GM21360 (cell line): ENCODE measurements around the gene FRMPD4.

Experiments
- ATAC-seq: cut with Tn5 transposase; IDR thresholded peaks from one replicate; pipeline ENCODE4 v1.9.1; 2021; ENCODE audit warnings: mild to moderate bottlenecking, moderate library complexity; ENCODE audit not compliant: unreplicated experiment

The FRMPD4 gene

GRCh38 chrX:12292996-12293765, 154.9 kb downstream of the FRMPD4 start:
- ATAC-seq: no peak

- no peak for ATAC-seq
Measured at GRCh38 chrX:12297353-12297752, 159.1 kb downstream of the FRMPD4 start.

- ATAC-seq: no peak
Measured at GRCh38 chrX:12301288-12301687, 163.0 kb downstream of the FRMPD4 start.

GRCh38 chrX:12304261-12304660, 166.0 kb downstream of the FRMPD4 start:
- no peak for ATAC-seq

- no peak for ATAC-seq
Measured at GRCh38 chrX:12307961-12308360, 169.7 kb downstream of the FRMPD4 start.

- no peak for ATAC-seq
Measured at GRCh38 chrX:12308420-12308819, 170.1 kb downstream of the FRMPD4 start.

GRCh38 chrX:12309040-12309743, 170.9 kb downstream of the FRMPD4 start:
- no peak for ATAC-seq

- no peak for ATAC-seq
Measured at GRCh38 chrX:12309744-12310076, 171.4 kb downstream of the FRMPD4 start.

GRCh38 chrX:12314651-12315050, 176.4 kb downstream of the FRMPD4 start:
- ATAC-seq: no peak

- ATAC-seq: no peak
Measured at GRCh38 chrX:12315526-12315925, 177.3 kb downstream of the FRMPD4 start.

GRCh38 chrX:12319003-12319519, 180.8 kb downstream of the FRMPD4 start:
- ATAC-seq: no peak

- no peak for ATAC-seq
Measured at GRCh38 chrX:12319992-12320391, 181.7 kb downstream of the FRMPD4 start.

- no peak for ATAC-seq
Measured at GRCh38 chrX:12322031-12322430, 183.8 kb downstream of the FRMPD4 start.

GRCh38 chrX:12325171-12325570, 186.9 kb downstream of the FRMPD4 start:
- no peak for ATAC-seq

GRCh38 chrX:12327836-12328235, 189.6 kb downstream of the FRMPD4 start:
- ATAC-seq: no peak

GRCh38 chrX:12329476-12329875, 191.2 kb downstream of the FRMPD4 start:
- ATAC-seq: no peak

- ATAC-seq: no peak
Measured at GRCh38 chrX:12330841-12331240, 192.6 kb downstream of the FRMPD4 start.

- ATAC-seq: no peak
Measured at GRCh38 chrX:12332786-12333347, 194.6 kb downstream of the FRMPD4 start.

GRCh38 chrX:12339921-12340320, 201.6 kb downstream of the FRMPD4 start:
- ATAC-seq: no peak

GRCh38 chrX:12344954-12345353, 206.7 kb downstream of the FRMPD4 start:
- no peak for ATAC-seq

- ATAC-seq: no peak
Measured at GRCh38 chrX:12349201-12349600, 210.9 kb downstream of the FRMPD4 start.

- no peak for ATAC-seq
Measured at GRCh38 chrX:12352922-12353321, 214.6 kb downstream of the FRMPD4 start.
